ENCODE results near the gene UHMK1.
"Not testable (repeated sequence)": the region's sequence is repeated elsewhere in the genome, so short reads cannot be mapped to it uniquely, and the experiment has no call there.

The UHMK1 gene

GRCh38 chr1:162497723-162498495, at the start of gene UHMK1:
Gene UHMK1 (plus strand): TSS chr1:162497818. CDS start chr1:162498001, 183 bp downstream.
- H3K9me3 ChIP-seq (ENCODE audit: low read depth, low read length): no peaks in the 10 kb centered on the region
- peak within 1 kb of the TSS; percentile 93 for H3K9ac ChIP-seq (ENCODE audit: insufficient read length)
- DNase-seq (ENCODE audit: low read depth, low spot score): peak; percentile 79
- peak; percentile 90 for TF ChIP-seq POLR2AphosphoS5 (IDR thresholded peaks at IDR 0.05; ENCODE audit: borderline replicate concordance, low read depth, low read length)
- no peak for TF ChIP-seq EZH2 (IDR thresholded peaks at IDR 0.05)
- peak; percentile 74 for TF ChIP-seq FOXP2 (optimal IDR thresholded peaks at IDR 0.05; ENCODE audit: control extremely low read depth, extremely low read length, insufficient read depth)
- peaks cover 30% of the 10 kb centered on the region for H3K36me3 ChIP-seq (ENCODE audit: insufficient read depth, low read length)
- H3K27ac ChIP-seq: peak within 1 kb of the TSS; percentile 66
- H3K4me3 ChIP-seq: peak within 1 kb of the TSS; percentile 88

- DNase-seq (ENCODE audit: low read depth, low spot score); H3K9me3 ChIP-seq (ENCODE audit: low read depth, low read length); H3K27ac ChIP-seq; H3K36me3 ChIP-seq (ENCODE audit: insufficient read depth, low read length); H3K4me3 ChIP-seq; H3K9ac ChIP-seq (ENCODE audit: insufficient read length): not testable (repeated sequence)
These were observed 43.3 kb upstream of the UHMK1 start for GRCh38 chr1:162454361-162454760.

GRCh38 chr1:162456323-162456722, 41.3 kb upstream of the UHMK1 start:
- H3K9me3 ChIP-seq (ENCODE audit: low read depth, low read length): no peaks in the 10 kb centered on the region
- no peaks in the 10 kb centered on the region for H3K36me3 ChIP-seq (ENCODE audit: insufficient read depth, low read length)
- H3K4me3 ChIP-seq: no peak overlapping the region
- DNase-seq (ENCODE audit: low read depth, low spot score): no peak
- no peak overlapping the region for H3K27ac ChIP-seq
- no peak for TF ChIP-seq FOXP2 (optimal IDR thresholded peaks at IDR 0.05; ENCODE audit: control extremely low read depth, extremely low read length, insufficient read depth)
- no peak for TF ChIP-seq EZH2 (IDR thresholded peaks at IDR 0.05)
- no peak for TF ChIP-seq POLR2AphosphoS5 (IDR thresholded peaks at IDR 0.05; ENCODE audit: borderline replicate concordance, low read depth, low read length)
- H3K9ac ChIP-seq (ENCODE audit: insufficient read length): no peak overlapping the region

- no peak for DNase-seq (ENCODE audit: low read depth, low spot score)
- no peak overlapping the region for H3K4me3 ChIP-seq
- no peak for TF ChIP-seq FOXP2 (optimal IDR thresholded peaks at IDR 0.05; ENCODE audit: control extremely low read depth, extremely low read length, insufficient read depth)
- no peak for TF ChIP-seq EZH2 (IDR thresholded peaks at IDR 0.05)
- no peak for TF ChIP-seq POLR2AphosphoS5 (IDR thresholded peaks at IDR 0.05; ENCODE audit: borderline replicate concordance, low read depth, low read length)
These were observed 39.4 kb upstream of the UHMK1 start for GRCh38 chr1:162458236-162458635.

GRCh38 chr1:162462425-162462824, 35.2 kb upstream of the UHMK1 start:
- DNase-seq (ENCODE audit: low read depth, low spot score); H3K9me3 ChIP-seq (ENCODE audit: low read depth, low read length); H3K9ac ChIP-seq (ENCODE audit: insufficient read length); H3K27ac ChIP-seq; H3K36me3 ChIP-seq (ENCODE audit: insufficient read depth, low read length); H3K4me3 ChIP-seq: not testable (repeated sequence)

More at GRCh38 chr1:162458236-162458635, 39.4 kb upstream of the UHMK1 start:
- Histone ChIP-seq H3K36me3 (ENCODE audit: insufficient read depth, low read length) (no peaks in the 10 kb centered on the region), H3K27ac (no peak overlapping the region), H3K9me3 (ENCODE audit: low read depth, low read length) (no peaks in the 10 kb centered on the region), H3K9ac (ENCODE audit: insufficient read length) (no peak overlapping the region)

GRCh38 chr1:162463021-162463420, 34.6 kb upstream of the UHMK1 start:
- DNase-seq (ENCODE audit: low read depth, low spot score): no peak
- Histone ChIP-seq H3K4me3 (no peak overlapping the region), H3K9me3 (ENCODE audit: low read depth, low read length) (no peaks in the 10 kb centered on the region), H3K9ac (ENCODE audit: insufficient read length) (no peak overlapping the region), H3K36me3 (ENCODE audit: insufficient read depth, low read length) (no peaks in the 10 kb centered on the region), H3K27ac (no peak overlapping the region)
- no peak for TF ChIP-seq FOXP2 (optimal IDR thresholded peaks at IDR 0.05; ENCODE audit: control extremely low read depth, extremely low read length, insufficient read depth)
- no peak for TF ChIP-seq POLR2AphosphoS5 (IDR thresholded peaks at IDR 0.05; ENCODE audit: borderline replicate concordance, low read depth, low read length)
- no peak for TF ChIP-seq EZH2 (IDR thresholded peaks at IDR 0.05)

GRCh38 chr1:162466797-162467196, 30.8 kb upstream of the UHMK1 start:
- Histone ChIP-seq H3K36me3 (ENCODE audit: insufficient read depth, low read length) (no peaks in the 10 kb centered on the region), H3K27ac (no peak overlapping the region), H3K9me3 (ENCODE audit: low read depth, low read length) (no peaks in the 10 kb centered on the region), H3K9ac (ENCODE audit: insufficient read length) (no peak overlapping the region), H3K4me3 (no peak overlapping the region)
- TF ChIP-seq EZH2 (IDR thresholded peaks at IDR 0.05) (no peak), POLR2AphosphoS5 (IDR thresholded peaks at IDR 0.05; ENCODE audit: borderline replicate concordance, low read depth, low read length) (no peak), FOXP2 (optimal IDR thresholded peaks at IDR 0.05; ENCODE audit: control extremely low read depth, extremely low read length, insufficient read depth) (no peak)
- no peak for DNase-seq (ENCODE audit: low read depth, low spot score)

GRCh38 chr1:162470216-162470615, 27.4 kb upstream of the UHMK1 start:
- Histone ChIP-seq H3K9ac (ENCODE audit: insufficient read length) (no peak overlapping the region), H3K4me3 (no peak overlapping the region), H3K27ac (no peak overlapping the region), H3K36me3 (ENCODE audit: insufficient read depth, low read length) (no peaks in the 10 kb centered on the region), H3K9me3 (ENCODE audit: low read depth, low read length) (no peaks in the 10 kb centered on the region)
- DNase-seq (ENCODE audit: low read depth, low spot score): no peak
- no peak for TF ChIP-seq FOXP2 (optimal IDR thresholded peaks at IDR 0.05; ENCODE audit: control extremely low read depth, extremely low read length, insufficient read depth)
- no peak for TF ChIP-seq EZH2 (IDR thresholded peaks at IDR 0.05)
- TF ChIP-seq POLR2AphosphoS5 (IDR thresholded peaks at IDR 0.05; ENCODE audit: borderline replicate concordance, low read depth, low read length): no peak

- TF ChIP-seq POLR2AphosphoS5 (IDR thresholded peaks at IDR 0.05; ENCODE audit: borderline replicate concordance, low read depth, low read length): no peak
- no peak for TF ChIP-seq EZH2 (IDR thresholded peaks at IDR 0.05)
- no peak for TF ChIP-seq FOXP2 (optimal IDR thresholded peaks at IDR 0.05; ENCODE audit: control extremely low read depth, extremely low read length, insufficient read depth)
- H3K9ac ChIP-seq (ENCODE audit: insufficient read length): no peak overlapping the region
- H3K4me3 ChIP-seq: no peak overlapping the region
- H3K9me3 ChIP-seq (ENCODE audit: low read depth, low read length): no peaks in the 10 kb centered on the region
- no peak overlapping the region for H3K27ac ChIP-seq
- no peaks in the 10 kb centered on the region for H3K36me3 ChIP-seq (ENCODE audit: insufficient read depth, low read length)
- no peak for DNase-seq (ENCODE audit: low read depth, low spot score)
These were observed 26.2 kb upstream of the UHMK1 start for GRCh38 chr1:162471290-162471853.

Data from SK-N-MC (cell line).